Epidermal melanocyte (primary cell): ENCODE results near the gene UNC5A.

Experiments
- DNase-seq: peaks from one replicate; pipeline ENCODE4 v3.0.0; 2011; ENCODE audit warnings: low spot score; ENCODE audit not compliant: insufficient read length

UNC5A gene

GRCh38 chr5:176800024-176800423 is 10.3 kb upstream of the UNC5A start:
- no peak for DNase-seq

DNA sequence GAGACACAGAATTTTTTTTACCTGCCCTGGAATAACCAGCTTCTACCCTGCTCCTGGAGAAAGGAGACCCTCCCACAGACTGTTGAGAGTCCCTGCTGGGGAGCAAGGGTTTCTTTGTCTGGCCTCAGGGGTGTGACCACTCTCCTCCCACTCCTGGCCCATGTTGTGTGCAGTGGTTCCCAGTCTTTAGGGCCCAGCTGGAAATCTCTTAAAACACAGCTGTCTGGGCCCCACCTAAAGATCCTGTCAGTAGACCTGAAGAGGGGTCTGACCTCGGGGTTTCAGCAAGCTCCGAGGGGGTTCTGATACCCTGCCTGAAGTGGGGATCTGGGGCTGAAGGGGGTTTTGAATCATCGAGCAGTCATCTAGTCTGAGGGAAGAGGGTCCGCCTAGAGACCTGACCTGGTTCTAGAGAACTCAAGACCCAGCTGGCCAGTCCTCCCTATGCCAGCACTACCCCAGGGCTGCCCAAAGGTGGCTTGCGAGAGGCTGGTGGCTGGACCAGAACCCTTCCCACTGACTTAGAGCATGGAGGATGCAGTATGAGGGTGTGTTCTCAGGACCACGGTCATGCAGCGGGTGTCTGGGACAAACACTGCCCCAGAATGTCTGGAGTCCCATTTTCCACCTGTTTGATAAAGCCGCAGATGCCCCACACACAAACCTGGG is 8.1 kb upstream of the UNC5A start:
- DNase-seq, result no peak

GRCh38 chr5:176803068-176803942 is 7.1 kb upstream of the UNC5A start:
- DNase-seq, result no peak

GRCh38 chr5:176803943-176804498 is 6.3 kb upstream of the UNC5A start:
- no peak for DNase-seq

DNA sequence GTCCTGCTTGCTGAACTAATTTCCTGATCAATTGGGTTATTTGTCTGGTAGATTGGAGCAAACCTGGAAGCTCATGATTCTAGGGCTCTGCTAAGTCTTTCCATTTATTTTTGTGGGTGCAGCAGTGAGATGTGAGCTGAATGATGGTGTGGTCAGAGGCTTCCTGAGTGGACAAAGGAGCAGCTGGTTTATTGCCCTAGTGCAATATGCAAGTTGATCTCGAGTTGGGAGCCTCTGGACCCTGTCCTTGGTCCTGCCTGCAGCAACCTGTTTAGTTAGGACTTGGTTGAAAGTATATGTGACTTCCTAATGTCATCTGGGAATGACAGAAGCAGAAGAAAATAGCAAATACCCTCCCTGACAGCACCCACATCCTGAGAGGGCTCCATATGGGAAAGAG is 4.2 kb upstream of the UNC5A start:
- DNase-seq, result no peak

DNA sequence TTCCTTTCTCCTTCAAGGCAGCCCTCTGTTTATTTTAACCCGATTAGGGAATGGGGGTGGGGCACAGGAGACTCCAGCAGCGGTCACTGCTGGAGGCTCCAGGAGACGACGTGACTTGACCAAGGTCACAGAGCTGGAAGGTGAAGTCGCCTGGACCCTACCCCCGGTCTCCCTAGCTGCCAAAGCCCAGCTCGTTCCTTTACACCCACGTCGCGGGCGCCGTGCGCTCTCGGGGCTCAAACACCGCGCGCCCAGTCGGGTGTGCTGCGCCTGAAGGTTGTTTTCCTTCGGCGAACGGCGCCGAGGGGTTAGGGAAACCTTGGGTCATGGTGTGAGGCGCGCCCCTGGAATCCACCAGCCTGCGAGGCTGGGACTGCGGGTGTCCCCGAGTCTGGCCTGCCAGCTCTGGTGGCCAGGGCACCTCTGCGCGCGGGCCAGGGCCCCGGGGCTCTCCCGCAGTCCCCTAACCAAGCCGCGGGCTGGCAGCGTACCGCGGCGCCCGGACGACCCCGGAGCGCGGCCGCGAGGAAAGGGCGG is 747 bp upstream of the UNC5A start:
- no peak for DNase-seq

DNA sequence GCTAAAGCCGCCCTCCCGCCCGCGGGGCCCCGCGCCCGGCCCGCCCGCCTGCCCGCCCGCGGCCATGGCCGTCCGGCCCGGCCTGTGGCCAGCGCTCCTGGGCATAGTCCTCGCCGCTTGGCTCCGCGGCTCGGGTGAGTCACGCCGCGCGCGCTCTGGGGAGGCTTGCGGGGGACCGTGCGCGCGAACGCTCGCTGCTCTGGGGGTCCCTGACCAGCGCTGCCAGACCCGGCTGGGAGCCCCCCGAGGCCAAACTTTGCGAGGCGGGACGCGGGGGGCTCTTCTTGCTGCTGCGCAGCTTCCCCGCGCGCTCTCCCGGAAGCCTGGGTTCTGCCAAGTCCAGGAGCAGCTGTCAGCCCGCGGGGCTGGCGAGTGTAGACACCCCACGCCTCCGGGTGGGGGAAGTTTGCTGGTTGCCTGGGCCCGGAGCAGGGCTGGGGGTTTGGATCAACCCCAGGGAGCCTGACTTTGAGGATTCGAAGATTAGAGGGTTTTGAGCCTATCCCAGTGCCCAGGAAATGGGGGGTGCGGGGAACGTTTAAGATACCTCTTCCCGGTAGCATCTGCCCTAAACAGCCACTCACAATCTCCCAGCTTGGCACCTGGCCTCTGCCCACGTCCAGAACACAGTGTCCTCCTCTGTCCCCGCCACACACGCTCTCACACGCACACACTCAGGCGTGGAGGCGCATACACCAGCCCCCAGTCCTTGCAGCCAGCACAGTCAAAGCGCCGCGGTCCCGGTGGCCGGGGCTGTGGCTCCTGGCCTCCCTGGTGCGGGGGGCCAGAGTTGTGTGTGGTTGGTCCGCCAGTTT is 535 bp downstream of the UNC5A start:
- no peak for DNase-seq

- DNase-seq, result no peak
These were observed 2.2 kb downstream of the UNC5A start for GRCh38 chr5:176812269-176813259.

- DNase-seq, result no peak
These were observed 3.4 kb downstream of the UNC5A start for GRCh38 chr5:176813587-176814312.

DNA sequence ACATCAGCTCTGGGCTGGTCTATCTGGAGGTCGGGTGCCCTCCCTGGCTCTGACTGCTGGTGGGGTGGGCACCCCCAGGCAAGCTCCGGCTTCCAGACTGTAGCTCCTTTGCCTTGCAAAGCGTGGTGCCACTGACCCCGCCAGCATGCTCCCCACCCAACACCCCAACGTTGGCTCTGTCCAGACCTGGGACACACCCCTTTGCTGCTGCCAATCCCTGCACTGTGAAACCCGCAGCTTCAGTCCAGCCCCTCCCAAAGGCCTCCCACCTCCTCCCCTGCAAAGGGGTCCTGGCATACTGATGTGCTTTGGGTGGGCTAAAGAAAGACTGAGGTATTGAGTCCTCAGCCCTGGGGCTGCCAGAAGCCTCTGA is 3.9 kb downstream of the UNC5A start:
- DNase-seq, result no peak

- DNase-seq, result no peak
These were observed 4.6 kb downstream of the UNC5A start for GRCh38 chr5:176814836-176815438.

- DNase-seq, result no peak
These were observed 5.8 kb downstream of the UNC5A start for GRCh38 chr5:176816043-176816745.

- DNase-seq, result no peak
These were observed 6.5 kb downstream of the UNC5A start for GRCh38 chr5:176816791-176817347.

GRCh38 chr5:176817369-176817840 is 7.0 kb downstream of the UNC5A start:
- DNase-seq, result no peak

- no peak for DNase-seq
These were observed 7.5 kb downstream of the UNC5A start for GRCh38 chr5:176817841-176818377.

- DNase-seq, result no peak
These were observed 8.2 kb downstream of the UNC5A start for GRCh38 chr5:176818391-176819098.

GRCh38 chr5:176819476-176819875 is 9.1 kb downstream of the UNC5A start:
- DNase-seq, result no peak
